HEK293T (cell line): ENCODE data around the gene NRIP1.

Source experiments
- FOXM1 ChIP-seq: fragments of 450-650 bp; IDR thresholded peaks from 2 replicates; pipeline ENCODE4 v1.6.1; 2017; ENCODE audit warnings: mild to moderate bottlenecking, borderline replicate concordance
- TARDBP ChIP-seq: fragments of 450-650 bp; IDR thresholded peaks from 2 replicates; pipeline ENCODE4 v1.6.1; 2016

GRCh38 chr21:14979264-14979663, 85.5 kb downstream of the NRIP1 start:
- no peak for TF ChIP-seq TARDBP
- no peak for TF ChIP-seq FOXM1
